GM10847 (cell line): ENCODE data around the gene MAPK13.

Experiments
- POLR2A ChIP-seq: IDR thresholded peaks from 2 replicates; pipeline ENCODE4 v1.6.1; 2011; ENCODE audit not compliant: insufficient read length; ENCODE audit errors: extremely low read depth

Gene MAPK13

DNA sequence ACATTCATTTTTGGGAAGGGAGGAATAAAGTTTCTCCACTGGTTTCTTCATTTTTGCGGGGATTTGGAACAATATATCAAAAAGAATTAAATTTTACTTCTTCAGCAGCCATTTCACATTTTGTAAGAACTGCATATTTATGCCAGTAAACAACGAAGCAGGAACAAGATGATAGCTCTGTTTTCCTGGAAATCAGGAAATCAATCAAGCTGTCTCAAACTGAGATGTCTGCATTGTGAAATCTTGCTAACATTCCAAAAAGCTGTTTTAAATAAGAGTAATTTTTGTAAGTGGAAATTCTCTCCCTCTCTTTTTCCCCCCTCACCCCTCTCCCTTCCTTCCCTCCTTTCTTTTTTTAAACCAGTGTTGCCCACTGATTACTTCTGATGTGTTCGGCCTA is 20.0 kb downstream of the MAPK13 start:
- no peak for TF ChIP-seq POLR2A

GRCh38 chr6:36154286-36154685 is 24.0 kb downstream of the MAPK13 start:
- no peak for TF ChIP-seq POLR2A

- no peak for TF ChIP-seq POLR2A
Observed at GRCh38 chr6:36155662-36156061, 25.3 kb downstream of the MAPK13 start.

GRCh38 chr6:36160147-36160760 is 29.9 kb downstream of the MAPK13 start:
- no peak for TF ChIP-seq POLR2A

- TF ChIP-seq POLR2A, result no peak
Observed at GRCh38 chr6:36169023-36170007, 39.0 kb downstream of the MAPK13 start.

DNA sequence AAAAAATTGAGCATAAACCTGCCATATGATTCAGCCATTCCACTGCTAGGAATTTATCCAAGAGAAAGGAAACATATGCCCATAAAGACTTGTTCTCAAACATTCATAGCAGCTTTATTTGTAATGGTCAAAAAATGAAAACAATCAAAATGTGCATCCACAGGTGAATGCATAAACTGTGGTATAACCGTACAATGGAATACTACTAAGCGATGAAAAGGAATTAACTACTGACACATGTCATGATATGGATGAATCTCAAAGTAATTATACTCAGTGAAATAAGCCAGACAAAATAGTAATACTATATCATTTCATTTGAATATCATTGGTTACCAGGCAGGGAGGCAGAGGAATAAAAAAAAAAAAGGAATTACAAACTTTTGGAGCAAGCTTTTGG is 40.4 kb downstream of the MAPK13 start:
- no peak for TF ChIP-seq POLR2A

GRCh38 chr6:36171573-36171972 is 41.3 kb downstream of the MAPK13 start:
- no peak for TF ChIP-seq POLR2A

DNA sequence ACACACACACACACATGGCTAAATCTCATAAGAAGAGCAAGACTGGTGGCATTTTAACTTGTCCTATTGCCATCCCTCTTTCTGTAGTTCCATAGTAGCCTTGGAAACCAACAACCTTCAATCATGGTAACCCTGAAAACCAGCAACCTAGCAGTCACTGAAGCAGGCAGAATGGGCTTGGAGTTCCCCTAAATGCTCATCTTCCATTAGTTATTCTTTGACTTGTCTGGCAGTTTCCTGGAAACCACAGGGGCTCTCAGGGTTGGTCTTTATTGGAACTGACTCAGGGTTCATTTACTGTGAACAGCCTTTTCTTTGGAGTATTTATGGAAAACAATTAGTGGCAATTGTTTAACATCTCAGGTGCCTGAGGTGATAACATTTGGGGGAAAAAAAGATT is 46.9 kb downstream of the MAPK13 start:
- TF ChIP-seq POLR2A, result no peak

- TF ChIP-seq POLR2A, result no peak
Observed at GRCh38 chr6:36178544-36178943, 48.2 kb downstream of the MAPK13 start.

GRCh38 chr6:36180126-36180525 is 49.8 kb downstream of the MAPK13 start:
- TF ChIP-seq POLR2A, result no peak

DNA sequence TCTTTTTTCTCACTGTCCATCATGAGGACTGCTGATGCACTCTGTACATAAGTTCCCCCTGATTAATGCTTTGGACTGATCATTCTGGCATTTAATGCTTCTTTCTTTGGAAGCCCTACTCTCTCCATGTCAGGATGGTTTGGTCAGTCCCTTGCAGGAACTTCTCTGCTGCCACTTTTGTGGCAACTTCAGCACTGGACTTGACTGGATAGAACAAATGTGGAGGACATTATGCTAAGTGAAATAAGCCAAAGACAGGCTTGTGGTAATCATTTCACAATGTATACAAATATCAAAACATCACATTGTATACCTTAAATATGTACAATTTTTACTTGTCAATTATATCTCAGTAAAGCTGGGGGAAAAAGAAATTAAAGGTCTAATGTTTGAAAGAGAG is 54.0 kb downstream of the MAPK13 start:
- TF ChIP-seq POLR2A, result no peak

GRCh38 chr6:36186199-36186598 is 55.9 kb downstream of the MAPK13 start:
- TF ChIP-seq POLR2A, result no peak

DNA sequence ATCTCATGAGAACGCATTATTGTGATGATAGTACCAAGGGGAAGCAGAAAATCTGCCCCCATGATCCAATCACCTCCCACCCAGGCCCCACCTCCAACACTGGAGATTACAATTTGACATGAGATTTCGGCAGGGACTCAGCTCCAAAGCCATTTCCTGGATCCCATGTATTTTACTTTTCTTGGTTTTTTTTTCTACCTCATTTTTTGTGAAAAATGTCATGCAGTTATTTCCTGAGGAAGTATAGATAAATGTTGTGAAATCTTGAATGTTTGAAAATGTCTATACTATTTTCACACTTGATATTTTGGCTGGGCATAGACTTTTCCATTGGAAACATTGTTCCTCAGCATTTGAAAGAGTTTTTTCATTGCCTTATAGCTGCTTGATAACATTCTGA is 57.1 kb downstream of the MAPK13 start:
- TF ChIP-seq POLR2A, result no peak
